Cortex of kidney (tissue), 1 donor: ENCODE results near the gene LRRC23.

ENCODE experiments used
- DNase-seq: peaks from one replicate; lab custom pipeline; 2025; lab: John Stamatoyannopoulos, UW

LRRC23 gene

DNA sequence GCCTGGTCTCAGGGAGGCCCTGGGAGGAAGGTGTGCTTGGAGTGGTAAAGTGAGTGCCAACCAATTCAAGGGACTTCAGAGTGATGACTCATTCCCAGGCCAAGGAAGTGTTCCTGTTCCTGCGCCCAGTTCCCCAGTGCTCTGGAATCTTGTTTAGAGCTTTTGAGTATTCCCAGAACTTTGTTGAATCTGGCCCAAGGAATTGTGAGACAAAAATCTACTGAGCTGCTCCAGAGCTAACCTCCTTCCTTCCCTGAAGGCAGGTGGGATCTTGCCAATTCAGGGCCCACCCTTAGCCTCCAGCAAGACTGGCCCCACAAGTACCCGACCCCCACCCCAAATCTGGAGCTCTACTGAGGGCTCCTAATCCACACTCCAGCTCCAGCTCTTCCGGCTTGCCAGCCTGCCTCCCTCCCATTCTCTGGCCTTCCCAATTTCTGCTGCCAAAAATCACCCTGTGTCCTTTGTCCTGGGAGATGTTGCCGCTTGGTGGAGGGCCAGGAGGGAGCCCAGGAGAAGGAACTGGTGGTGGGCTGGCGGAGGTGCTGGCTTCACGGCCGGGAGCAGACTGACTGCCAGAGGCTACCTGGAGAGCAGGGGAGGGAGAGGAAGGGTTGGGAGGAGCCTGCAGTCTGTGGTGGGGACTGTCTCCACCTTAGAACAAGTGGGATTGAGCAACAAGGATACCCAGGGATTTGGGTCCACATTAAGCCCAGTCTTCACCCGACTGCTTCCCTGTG is 21.1 kb downstream of the LRRC23 start:
- no peak for DNase-seq

DNA sequence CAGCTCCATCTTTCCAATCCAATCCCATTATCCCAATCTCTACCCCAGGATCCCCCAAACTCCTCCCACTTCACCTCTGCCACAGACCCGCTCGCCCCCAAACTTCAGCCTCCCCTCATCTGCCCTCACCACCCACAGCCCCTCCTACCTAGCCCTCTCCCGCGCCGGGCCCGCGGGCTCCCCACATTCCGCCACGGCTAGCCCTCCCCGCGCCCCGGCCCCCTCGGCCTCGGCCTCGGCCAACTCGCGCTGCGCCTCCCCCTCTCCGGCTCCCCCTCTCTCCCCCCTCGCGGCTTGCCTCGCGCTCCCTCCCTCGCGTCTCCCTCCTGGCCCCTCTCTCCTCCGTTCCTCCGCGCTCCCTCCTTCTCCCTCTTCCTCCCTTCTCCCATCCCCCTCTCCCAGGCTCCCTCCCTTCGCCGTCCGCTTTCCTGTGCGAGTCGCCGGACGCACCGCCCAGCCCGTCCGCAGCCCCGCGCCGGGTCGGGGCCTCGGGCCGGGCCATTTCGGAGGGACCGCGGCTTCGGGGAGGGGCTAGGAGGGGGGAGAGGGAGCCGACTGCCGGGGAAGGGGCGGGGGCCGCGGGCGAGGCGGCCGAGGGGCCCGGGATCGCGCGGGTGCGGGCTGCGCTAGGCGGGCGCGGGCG is 22.9 kb downstream of the LRRC23 start, which contains the start of gene ATN1:
Gene ATN1 (plus strand): TSS at position 581 of the 643 bp plus-strand sequence. CDS start 6,043 bp downstream, outside the sequence.
- no peak for DNase-seq

DNA sequence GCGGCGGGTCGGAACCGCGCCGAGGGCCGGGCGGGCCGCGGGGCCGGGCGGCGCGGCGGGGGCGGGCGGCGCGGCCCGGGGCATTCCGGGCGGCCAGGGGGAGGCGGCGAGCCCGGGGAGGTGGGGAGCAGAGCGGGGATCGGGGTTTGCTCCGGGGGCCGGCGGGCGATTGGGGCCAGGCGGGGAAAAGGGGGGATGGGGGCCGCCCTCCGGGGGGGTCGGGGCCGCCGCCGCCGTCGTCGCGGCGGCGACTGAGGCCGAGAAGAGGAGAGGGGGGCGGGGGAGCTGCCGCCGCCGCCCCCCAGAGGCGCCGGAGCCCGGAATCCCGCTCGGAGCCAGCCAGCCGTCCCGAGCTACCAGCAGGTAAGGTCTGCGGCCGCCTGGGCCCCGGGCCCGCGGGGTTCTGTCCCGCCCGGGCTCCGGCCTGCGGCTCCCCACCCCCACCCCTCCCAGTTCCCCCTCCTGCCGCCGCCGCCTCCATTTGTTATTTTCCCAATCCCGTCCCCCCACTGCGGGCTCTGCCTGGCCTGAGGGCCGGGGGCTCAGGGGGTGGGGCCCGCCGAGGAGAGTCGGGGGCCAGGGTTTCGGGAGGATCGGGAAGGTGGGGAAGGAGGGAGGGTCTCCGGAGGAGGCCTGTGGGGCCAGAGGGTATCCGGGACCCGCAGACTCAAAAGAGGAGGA is 23.5 kb downstream of the LRRC23 start:
- DNase-seq = no peak

DNA sequence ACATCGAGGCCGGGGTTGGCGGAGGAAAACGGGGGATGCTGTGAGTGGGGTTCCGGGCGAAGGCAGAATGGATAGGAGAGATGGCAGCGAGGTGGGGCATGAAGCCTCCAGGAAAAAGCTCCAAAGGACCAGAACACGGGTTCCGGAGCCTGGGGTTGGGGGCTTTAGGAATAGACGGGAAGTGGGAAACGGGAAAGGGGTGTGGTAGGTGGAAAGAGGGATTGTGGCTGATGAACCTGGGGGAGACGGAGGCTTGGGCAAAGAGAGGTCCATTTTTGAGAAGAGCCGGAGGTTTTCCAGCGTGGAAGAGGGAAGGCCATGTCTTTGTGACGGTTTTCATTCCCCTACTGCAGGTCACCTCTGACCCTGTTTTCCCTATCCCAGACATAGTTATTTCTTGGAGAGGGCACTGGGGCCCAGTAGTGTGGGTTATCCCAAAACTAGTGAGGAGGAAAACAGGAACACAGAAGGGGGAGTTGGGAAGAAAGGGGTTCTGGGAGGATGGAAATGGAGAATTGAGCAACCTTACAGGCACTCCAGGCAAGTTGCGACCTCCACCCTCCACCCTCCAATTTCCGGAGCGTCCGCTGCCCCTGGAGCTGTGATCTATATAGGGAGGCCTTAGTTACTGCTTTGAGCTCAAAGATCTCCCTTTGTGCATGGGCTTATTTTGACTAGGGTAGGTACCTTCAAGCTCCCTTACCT is 24.2 kb downstream of the LRRC23 start:
- DNase-seq = no peak

DNA sequence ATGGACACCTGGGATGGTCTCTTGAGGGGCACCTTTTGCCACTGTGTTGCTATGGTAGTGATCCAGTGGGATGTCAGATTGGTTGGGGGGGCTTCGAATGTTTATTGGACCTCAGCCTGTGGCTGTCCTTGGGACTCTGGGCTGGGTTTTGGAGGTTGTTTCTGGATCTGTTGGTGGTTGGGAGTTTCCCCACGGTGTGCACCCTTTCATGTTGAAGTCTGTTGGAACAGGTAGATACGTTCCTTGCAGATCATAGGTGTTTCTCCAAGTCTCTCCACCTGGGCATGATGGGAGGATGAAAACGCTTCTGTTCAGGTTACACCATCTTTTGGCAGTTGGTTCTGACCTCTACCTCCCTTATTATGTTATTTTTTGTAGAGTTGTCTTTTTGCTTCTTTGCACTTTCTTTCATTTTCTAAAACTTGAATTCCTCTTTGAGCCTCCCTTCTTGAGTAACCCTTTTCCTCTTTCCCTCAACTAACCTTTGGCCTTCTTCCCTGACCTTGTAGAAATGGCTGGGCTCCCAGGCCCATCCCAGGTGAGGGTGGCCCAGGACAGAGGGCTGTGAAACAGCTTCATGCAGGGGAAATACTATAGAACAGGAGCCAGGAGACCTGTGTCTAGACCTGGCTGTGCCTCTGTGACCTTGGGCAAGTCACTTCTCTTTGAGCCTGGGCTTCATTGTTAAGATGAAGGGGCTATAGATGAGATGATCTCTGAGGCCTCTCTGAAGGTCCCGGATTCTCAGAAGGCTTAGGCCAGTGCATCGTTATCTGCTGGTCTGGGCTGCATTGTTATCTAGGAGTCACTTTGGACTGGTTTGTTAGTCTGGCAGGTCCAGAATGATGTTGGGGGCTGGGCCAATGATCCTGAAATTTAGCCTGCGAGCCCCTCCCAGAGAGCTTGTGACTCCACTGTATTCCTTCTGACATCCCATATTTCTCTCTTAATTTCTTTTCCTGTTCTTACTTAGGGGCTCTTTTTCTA is 25.1 kb downstream of the LRRC23 start:
- DNase-seq = no peak

DNA sequence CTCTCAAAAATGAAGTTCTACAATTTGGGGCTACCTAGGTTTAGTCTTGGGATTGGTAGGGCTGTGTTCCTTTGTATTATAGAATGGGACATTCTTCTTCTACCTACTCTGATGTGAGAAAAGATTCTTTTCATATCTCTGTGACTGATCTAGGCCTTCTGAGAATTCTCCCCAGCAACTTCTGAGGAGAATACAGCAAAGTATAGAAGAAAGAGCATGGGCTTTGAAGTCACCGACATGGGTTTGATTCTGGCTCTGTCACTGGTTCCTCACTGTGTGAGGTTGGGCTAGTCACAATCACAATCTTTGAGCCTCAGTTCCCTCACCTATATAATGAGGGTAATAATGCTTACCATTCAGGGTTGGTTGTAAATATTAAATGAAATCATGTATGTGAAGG is 28.1 kb downstream of the LRRC23 start:
- no peak for DNase-seq

DNA sequence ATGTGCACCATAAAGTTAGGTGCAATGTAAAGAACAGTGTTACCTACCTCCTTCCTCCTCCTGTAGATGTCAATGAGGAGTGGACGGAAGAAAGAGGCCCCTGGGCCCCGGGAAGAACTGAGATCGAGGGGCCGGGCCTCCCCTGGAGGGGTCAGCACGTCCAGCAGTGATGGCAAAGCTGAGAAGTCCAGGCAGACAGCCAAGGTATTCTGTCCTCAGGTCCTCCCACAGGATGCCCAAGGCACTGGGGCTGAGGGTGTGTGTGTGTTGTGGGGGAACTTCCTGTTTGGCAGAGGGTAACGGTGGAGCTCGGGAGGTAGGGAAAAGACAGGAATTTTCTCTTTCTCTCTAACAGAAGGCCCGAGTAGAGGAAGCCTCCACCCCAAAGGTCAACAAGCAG is 29.5 kb downstream of the LRRC23 start:
- no peak for DNase-seq

DNA sequence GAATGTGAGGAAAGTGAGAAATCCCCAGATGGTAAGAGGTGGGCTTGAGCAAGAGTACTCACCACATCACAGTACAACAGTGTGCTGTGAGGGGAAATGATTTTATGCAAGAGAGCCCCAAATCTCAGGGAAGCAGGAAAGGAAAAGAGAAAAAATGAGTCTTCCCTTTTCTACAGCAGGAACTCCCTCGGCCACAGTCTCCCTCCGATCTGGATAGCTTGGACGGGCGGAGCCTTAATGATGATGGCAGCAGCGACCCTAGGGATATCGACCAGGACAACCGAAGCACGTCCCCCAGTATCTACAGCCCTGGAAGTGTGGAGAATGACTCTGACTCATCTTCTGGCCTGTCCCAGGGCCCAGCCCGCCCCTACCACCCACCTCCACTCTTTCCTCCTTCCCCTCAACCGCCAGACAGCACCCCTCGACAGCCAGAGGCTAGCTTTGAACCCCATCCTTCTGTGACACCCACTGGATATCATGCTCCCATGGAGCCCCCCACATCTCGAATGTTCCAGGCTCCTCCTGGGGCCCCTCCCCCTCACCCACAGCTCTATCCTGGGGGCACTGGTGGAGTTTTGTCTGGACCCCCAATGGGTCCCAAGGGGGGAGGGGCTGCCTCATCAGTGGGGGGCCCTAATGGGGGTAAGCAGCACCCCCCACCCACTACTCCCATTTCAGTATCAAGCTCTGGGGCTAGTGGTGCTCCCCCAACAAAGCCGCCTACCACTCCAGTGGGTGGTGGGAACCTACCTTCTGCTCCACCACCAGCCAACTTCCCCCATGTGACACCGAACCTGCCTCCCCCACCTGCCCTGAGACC is 31.0 kb downstream of the LRRC23 start:
- DNase-seq = no peak

DNA sequence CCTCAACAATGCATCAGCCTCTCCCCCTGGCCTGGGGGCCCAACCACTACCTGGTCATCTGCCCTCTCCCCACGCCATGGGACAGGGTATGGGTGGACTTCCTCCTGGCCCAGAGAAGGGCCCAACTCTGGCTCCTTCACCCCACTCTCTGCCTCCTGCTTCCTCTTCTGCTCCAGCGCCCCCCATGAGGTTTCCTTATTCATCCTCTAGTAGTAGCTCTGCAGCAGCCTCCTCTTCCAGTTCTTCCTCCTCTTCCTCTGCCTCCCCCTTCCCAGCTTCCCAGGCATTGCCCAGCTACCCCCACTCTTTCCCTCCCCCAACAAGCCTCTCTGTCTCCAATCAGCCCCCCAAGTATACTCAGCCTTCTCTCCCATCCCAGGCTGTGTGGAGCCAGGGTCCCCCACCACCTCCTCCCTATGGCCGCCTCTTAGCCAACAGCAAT is 31.6 kb downstream of the LRRC23 start:
- no peak for DNase-seq

DNA sequence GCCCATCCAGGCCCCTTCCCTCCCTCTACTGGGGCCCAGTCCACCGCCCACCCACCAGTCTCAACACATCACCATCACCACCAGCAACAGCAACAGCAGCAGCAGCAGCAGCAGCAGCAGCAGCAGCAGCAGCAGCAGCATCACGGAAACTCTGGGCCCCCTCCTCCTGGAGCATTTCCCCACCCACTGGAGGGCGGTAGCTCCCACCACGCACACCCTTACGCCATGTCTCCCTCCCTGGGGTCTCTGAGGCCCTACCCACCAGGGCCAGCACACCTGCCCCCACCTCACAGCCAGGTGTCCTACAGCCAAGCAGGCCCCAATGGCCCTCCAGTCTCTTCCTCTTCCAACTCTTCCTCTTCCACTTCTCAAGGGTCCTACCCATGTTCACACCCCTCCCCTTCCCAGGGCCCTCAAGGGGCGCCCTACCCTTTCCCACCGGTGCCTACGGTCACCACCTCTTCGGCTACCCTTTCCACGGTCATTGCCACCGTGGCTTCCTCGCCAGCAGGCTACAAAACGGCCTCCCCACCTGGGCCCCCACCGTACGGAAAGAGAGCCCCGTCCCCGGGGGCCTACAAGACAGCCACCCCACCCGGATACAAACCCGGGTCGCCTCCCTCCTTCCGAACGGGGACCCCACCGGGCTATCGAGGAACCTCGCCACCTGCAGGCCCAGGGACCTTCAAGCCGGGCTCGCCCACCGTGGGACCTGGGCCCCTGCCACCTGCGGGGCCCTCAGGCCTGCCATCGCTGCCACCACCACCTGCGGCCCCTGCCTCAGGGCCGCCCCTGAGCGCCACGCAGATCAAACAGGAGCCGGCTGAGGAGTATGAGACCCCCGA is 32.2 kb downstream of the LRRC23 start:
- no peak for DNase-seq

DNA sequence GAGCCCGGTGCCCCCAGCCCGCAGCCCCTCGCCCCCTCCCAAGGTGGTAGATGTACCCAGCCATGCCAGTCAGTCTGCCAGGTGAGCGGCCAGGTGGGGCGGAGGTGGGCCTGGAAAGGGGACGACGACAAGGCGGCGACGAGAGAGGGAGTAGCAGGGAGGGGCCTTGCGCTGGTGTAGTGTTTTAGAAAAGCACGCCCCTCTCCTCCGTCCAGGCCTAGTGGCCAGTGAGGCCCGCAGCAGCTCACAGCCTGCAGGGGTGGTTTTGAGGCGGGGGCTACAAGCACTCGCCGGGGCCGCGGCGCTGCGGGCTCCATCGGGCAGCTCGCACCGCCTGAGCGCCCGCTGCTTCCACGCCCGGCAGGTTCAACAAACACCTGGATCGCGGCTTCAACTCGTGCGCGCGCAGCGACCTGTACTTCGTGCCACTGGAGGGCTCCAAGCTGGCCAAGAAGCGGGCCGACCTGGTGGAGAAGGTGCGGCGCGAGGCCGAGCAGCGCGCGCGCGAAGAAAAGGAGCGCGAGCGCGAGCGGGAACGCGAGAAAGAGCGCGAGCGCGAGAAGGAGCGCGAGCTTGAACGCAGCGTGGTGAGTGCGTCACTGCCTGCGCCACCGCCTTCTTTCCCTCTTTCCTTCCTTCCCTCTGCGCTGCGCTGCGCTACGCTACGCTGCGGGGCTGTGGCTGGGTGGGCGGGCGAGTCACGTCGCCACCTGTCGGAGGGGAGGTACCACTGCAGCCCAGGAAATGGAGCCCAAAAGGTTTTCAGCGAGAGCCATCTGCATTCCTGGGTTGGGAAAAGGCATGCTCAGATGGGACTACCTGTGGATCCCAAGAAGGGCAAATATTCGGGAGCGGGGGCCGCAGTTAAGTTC is 33.1 kb downstream of the LRRC23 start:
- peak; percentile 61 for DNase-seq

DNA sequence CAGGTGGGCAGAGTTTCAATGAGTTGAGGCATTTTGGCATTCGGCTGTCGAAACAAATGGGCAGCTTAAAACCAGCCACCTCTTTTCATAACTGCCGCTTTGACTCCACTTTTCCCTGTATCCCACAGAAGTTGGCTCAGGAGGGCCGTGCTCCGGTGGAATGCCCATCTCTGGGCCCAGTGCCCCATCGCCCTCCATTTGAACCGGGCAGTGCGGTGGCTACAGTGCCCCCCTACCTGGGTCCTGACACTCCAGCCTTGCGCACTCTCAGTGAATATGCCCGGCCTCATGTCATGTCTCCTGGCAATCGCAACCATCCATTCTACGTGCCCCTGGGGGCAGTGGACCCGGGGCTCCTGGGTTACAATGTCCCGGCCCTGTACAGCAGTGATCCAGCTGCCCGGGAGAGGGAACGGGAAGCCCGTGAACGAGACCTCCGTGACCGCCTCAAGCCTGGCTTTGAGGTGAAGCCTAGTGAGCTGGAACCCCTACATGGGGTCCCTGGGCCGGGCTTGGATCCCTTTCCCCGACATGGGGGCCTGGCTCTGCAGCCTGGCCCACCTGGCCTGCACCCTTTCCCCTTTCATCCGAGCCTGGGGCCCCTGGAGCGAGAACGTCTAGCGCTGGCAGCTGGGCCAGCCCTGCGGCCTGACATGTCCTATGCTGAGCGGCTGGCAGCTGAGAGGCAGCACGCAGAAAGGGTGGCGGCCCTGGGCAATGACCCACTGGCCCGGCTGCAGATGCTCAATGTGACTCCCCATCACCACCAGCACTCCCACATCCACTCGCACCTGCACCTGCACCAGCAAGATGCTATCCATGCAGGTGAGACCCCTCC is 34.0 kb downstream of the LRRC23 start:
- no peak for DNase-seq

DNA sequence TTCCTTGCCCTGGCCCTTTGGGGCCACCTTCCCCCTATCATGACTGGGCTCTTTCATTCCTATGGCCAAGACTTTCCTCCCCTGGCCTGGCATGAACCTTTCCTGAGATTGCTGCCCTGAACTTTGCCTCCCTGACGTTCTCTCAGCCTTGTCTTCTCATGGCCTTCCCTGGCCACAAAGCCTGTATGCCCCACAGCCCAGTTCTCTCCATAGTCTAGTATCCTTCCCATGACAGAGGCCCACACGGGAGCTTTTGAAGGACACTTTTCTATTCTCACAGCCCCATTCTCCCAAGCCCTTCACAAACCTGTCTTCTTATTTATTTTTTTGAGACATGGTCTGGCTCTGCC is 34.5 kb downstream of the LRRC23 start:
- no peak for DNase-seq

DNA sequence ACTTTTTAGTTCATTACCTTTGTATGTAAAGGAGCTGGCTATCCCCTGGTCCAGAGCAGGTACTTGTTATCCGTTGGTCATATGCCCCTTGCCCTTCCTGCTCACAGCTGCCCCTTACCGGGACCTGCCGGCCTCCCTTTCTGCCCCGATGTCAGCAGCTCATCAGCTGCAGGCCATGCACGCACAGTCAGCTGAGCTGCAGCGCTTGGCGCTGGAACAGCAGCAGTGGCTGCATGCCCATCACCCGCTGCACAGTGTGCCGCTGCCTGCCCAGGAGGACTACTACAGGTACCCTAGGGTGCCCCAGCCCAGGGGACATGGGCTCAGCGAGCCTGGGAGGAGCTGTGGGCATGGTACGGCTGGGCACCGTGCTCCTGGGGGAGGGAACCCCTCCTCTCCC is 36.6 kb downstream of the LRRC23 start:
- no peak for DNase-seq

DNA sequence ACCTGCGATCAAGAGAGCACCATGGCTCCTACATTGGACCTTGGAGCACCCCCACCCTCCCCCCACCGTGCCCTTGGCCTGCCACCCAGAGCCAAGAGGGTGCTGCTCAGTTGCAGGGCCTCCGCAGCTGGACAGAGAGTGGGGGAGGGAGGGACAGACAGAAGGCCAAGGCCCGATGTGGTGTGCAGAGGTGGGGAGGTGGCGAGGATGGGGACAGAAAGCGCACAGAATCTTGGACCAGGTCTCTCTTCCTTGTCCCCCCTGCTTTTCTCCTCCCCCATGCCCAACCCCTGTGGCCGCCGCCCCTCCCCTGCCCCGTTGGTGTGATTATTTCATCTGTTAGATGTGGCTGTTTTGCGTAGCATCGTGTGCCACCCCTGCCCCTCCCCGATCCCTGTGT is 37.2 kb downstream of the LRRC23 start:
- DNase-seq = no peak

DNA sequence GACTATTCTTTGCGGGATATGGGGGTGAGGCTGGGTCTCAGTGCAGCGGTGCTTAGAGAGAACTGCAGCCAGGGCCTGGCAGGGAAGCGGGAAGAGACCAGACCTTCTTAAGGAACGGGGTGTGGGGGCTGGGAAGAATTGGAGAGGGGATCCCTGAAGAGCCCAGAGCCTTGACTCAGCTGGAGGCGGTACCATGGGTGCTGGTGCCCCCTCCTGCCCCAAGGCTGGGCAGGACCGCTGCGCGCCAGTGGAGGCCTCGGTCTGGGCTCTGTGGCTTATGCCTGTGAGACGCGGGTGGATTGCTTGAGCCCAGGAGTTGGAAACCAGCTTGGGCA is 37.7 kb downstream of the LRRC23 start:
- DNase-seq = no peak

DNA sequence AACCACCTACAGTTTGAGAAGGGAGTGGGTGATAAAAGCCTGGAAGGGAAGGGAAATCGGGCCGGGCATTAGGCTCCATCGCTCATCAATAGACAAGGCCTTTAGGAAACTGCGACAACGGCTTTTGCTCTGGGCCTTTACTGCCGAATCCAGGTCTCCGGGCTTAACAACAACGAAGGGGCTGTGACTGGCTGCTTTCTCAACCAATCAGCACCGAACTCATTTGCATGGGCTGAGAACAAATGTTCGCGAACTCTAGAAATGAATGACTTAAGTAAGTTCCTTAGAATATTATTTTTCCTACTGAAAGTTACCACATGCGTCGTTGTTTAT is 38.7 kb downstream of the LRRC23 start:
- DNase-seq = no peak
